H1 (cell line): ENCODE measurements around the gene SHANK1. TPM values are rescaled to one million over a fixed set of nuclear protein-coding genes. Genes with fewer than 3 reads are reported as not detected.

Source experiments
- CTCF ChIA-PET: fragments of 300-600 bp; sonication (Branson Sonifier 250); formaldehyde crosslinking; loops from one replicate; lab custom pipeline; 2021; ENCODE audit not compliant: partially characterized antibody; lab: Charles Lee
- POLR2A ChIA-PET: fragments of 300-600 bp; sonication (Branson Sonifier 250); formaldehyde crosslinking; loops from one replicate; lab custom pipeline; 2021; ENCODE audit warnings: inconsistent platforms; ENCODE audit not compliant: partially characterized antibody; lab: Charles Lee
- DNase-seq, 2 experiments: peaks; one replicate each; pipeline versions ENCODE4 v3.0.0 to v3.0.0-alpha.2; 2010 to 2022; ENCODE audit warnings: low spot score in 2 of 2, low read depth in 1 of 2, mixed read lengths in 1 of 2
- FAIRE-seq: peaks from 2 replicates; lab custom pipeline; 2011; peaks lifted over from hg19 to GRCh38; lab: Jason Lieb, UNC
- H2AFZ ChIP-seq: 2 replicates; pipeline ENCODE4 v1.8.1; 2012; ENCODE audit warnings: low read length, inconsistent platforms
- H2AK5ac ChIP-seq: 2 replicates; pipeline ENCODE4 v1.6.1; 2013; ENCODE audit warnings: low read depth, low read length
- H2BK120ac ChIP-seq: replicated peaks from 2 replicates; pipeline ENCODE3; 2013; ENCODE audit warnings: low read depth, low read length, inconsistent platforms
- H2BK12ac ChIP-seq: 2 replicates; pipeline ENCODE4 v1.6.1; 2013; ENCODE audit warnings: low read depth, low read length
- H2BK15ac ChIP-seq: 2 replicates; pipeline ENCODE4 v1.6.1; 2013; ENCODE audit warnings: low read length
- H2BK20ac ChIP-seq: 2 replicates; pipeline ENCODE4 v1.6.1; 2013; ENCODE audit warnings: low read length
- H2BK5ac ChIP-seq: 2 replicates; pipeline ENCODE4 v1.6.1; 2013; ENCODE audit warnings: low read depth, low read length
- H3K14ac ChIP-seq: 2 replicates; pipeline ENCODE4 v1.6.1; 2013; ENCODE audit warnings: inconsistent platforms; ENCODE audit not compliant: insufficient read length
- H3K18ac ChIP-seq: 2 replicates; pipeline ENCODE4 v1.6.1; 2013; ENCODE audit warnings: low read length; ENCODE audit errors: extremely low read depth
- H3K23ac ChIP-seq: 2 replicates; pipeline ENCODE4 v1.6.1; 2013; ENCODE audit warnings: inconsistent platforms; ENCODE audit not compliant: insufficient read length
- H3K23me2 ChIP-seq: 2 replicates; pipeline ENCODE4 v1.6.1; 2013; ENCODE audit warnings: low read depth, low read length
- H3K27ac ChIP-seq: 2 replicates; pipeline ENCODE4 v1.6.1; 2011; ENCODE audit warnings: low read depth, low read length, inconsistent platforms
- H3K27me3 ChIP-seq, 4 experiments: replicated peaks in 1 of 4; 1 replicate in 1 of 4; 2 replicates in 3 of 4; pipeline versions ENCODE4 v1.6.1 to v1.8.1; 2011 to 2013; ENCODE audit warnings: low read length in 3 of 4, mild to moderate bottlenecking in 3 of 4, inconsistent platforms in 2 of 4, mixed read lengths in 2 of 4, moderate library complexity in 1 of 4; ENCODE audit not compliant: control insufficient read depth in 3 of 4, insufficient read depth in 3 of 4; ENCODE audit errors: extremely low read depth in 1 of 4
- H3K36me3 ChIP-seq, 4 experiments: 2 replicates each; pipeline versions ENCODE4 v1.6.1 to v1.8.1; 2011 to 2013; ENCODE audit warnings: mild to moderate bottlenecking in 4 of 4, low read length in 3 of 4, moderate library complexity in 2 of 4, control low read depth in 1 of 4, inconsistent platforms in 1 of 4; ENCODE audit not compliant: insufficient read depth in 4 of 4, control insufficient read depth in 2 of 4
- H3K4ac ChIP-seq: replicated peaks from 2 replicates; pipeline ENCODE3; 2013; ENCODE audit warnings: low read length, low read depth, mixed read lengths, inconsistent platforms; ENCODE audit not compliant: insufficient read length
- H3K4me1 ChIP-seq, 4 experiments: replicated peaks in 1 of 4; 1 replicate in 1 of 4; 2 replicates in 3 of 4; pipeline versions ENCODE4 v1.6.1 to v1.8.1; 2011 to 2013; ENCODE audit warnings: low read length in 3 of 4, inconsistent platforms in 2 of 4, mixed read lengths in 1 of 4; ENCODE audit not compliant: insufficient read depth in 4 of 4, control insufficient read depth in 3 of 4
- H3K4me2 ChIP-seq, 2 experiments: 2 replicates each; pipeline versions ENCODE4 v1.6.1 to v1.8.1; 2011 to 2013; ENCODE audit warnings: low read depth in 2 of 2, low read length in 2 of 2, control low read depth in 1 of 2, inconsistent platforms in 1 of 2, mild to moderate bottlenecking in 1 of 2; ENCODE audit not compliant: insufficient read depth in 1 of 2
- H3K4me3 ChIP-seq, 4 experiments: fragments of 200-600, 300-600 bp in 1 of 4; sonication (generic), shearing (Covaris generic), sonication (Bioruptor Twin) in 1 of 4; 2 replicates each; pipeline versions ENCODE4 v1.5.1 to v1.8.1; 2011 to 2016; ENCODE audit warnings: low read length in 4 of 4, low read depth in 3 of 4, control low read depth in 2 of 4, inconsistent platforms in 2 of 4, mild to moderate bottlenecking in 2 of 4, mixed read lengths in 1 of 4, moderate library complexity in 1 of 4; ENCODE audit not compliant: insufficient read depth in 2 of 4; ENCODE audit errors: extremely low read depth in 1 of 4
- H3K56ac ChIP-seq: replicated peaks from 2 replicates; pipeline ENCODE3; 2013; ENCODE audit warnings: low read depth, mild to moderate bottlenecking, mixed read lengths, low read length, inconsistent platforms; ENCODE audit not compliant: insufficient read length
- H3K79me1 ChIP-seq: 2 replicates; pipeline ENCODE4 v1.6.1; 2013; ENCODE audit warnings: low read depth, low read length, control low read depth
- H3K79me2 ChIP-seq, 2 experiments: 2 replicates each; pipeline versions ENCODE4 v1.6.1 to v1.8.1; 2012 to 2013; ENCODE audit warnings: low read length in 2 of 2, mild to moderate bottlenecking in 2 of 2, inconsistent platforms in 1 of 2; ENCODE audit not compliant: insufficient read depth in 2 of 2, control insufficient read depth in 1 of 2
- H3K9ac ChIP-seq, 4 experiments: replicated peaks in 1 of 4; 1 replicate in 1 of 4; 2 replicates in 3 of 4; pipeline versions ENCODE4 v1.6.1 to v1.8.1; 2011 to 2013; ENCODE audit warnings: low read depth in 3 of 4, low read length in 3 of 4, control low read depth in 2 of 4, mild to moderate bottlenecking in 2 of 4, moderate library complexity in 2 of 4, inconsistent platforms in 1 of 4; ENCODE audit errors: extremely low read depth in 1 of 4
- H3K9me3 ChIP-seq, 2 experiments: 2 replicates each; pipeline versions ENCODE4 v1.6.1 to v1.8.1; 2012 to 2013; ENCODE audit warnings: mild to moderate bottlenecking in 2 of 2, moderate library complexity in 2 of 2, control low read depth in 1 of 2, inconsistent platforms in 1 of 2, low read depth in 1 of 2, low read length in 1 of 2, mixed read lengths in 1 of 2; ENCODE audit not compliant: insufficient read depth in 2 of 2
- H4K20me1 ChIP-seq, 2 experiments: replicated peaks in 1 of 2; 2 replicates each; pipeline versions ENCODE3 to v1.8.1; 2011 to 2013; ENCODE audit warnings: inconsistent platforms in 2 of 2, low read length in 2 of 2, mild to moderate bottlenecking in 1 of 2; ENCODE audit not compliant: insufficient read depth in 2 of 2, control insufficient read depth in 1 of 2
- H4K5ac ChIP-seq: 2 replicates; pipeline ENCODE4 v1.6.1; 2013; ENCODE audit warnings: low read length, low read depth, mixed read lengths, inconsistent platforms; ENCODE audit not compliant: insufficient read length
- H4K8ac ChIP-seq: 2 replicates; pipeline ENCODE4 v1.8.0; 2013; ENCODE audit warnings: mild to moderate bottlenecking, moderate library complexity, low read length, inconsistent platforms; ENCODE audit not compliant: insufficient read depth; ENCODE audit errors: extremely low read depth
- H4K91ac ChIP-seq: replicated peaks from 2 replicates; pipeline ENCODE3; 2013; ENCODE audit warnings: low read length, mixed read lengths, inconsistent platforms; ENCODE audit not compliant: insufficient read length
- BCL11A ChIP-seq, 2 experiments: IDR thresholded peaks; one replicate each; pipeline ENCODE4 v1.6.1; 2011; ENCODE audit warnings: low read depth in 2 of 2, low read length in 2 of 2, mild to moderate bottlenecking in 2 of 2
- CBX8 ChIP-seq: fragments of 300-800, 300-1000 bp; sonication (generic); IDR thresholded peaks from 2 replicates; pipeline ENCODE4 v1.7.1; 2016; ENCODE audit warnings: low read depth, low read length, borderline replicate concordance
- SIN3A ChIP-seq, 2 experiments: IDR thresholded peaks in 1 of 2; conservative IDR thresholded peaks in 1 of 2; 2 replicates each; pipeline ENCODE4 v1.6.1; 2011 to 2012; ENCODE audit warnings: low read length in 2 of 2, improper control_type of control experiment in 1 of 2, low read depth in 1 of 2, mild to moderate bottlenecking in 1 of 2
- WGBS, 2 experiments: shearing (Covaris generic) in 1 of 2; methylation state at CpG; one replicate each; pipeline versions ENCODE4 v1.1.6 to v1.1.7; 2013 to 2015; ENCODE audit warnings: low lambda C conversion rate in 2 of 2, mixed read lengths in 2 of 2, inconsistent platforms in 1 of 2, low coverage in 1 of 2, missing lambda C conversion rate in 1 of 2; ENCODE audit not compliant: insufficient replicate concordance in 2 of 2, insufficient coverage in 1 of 2, insufficient read length in 1 of 2; ENCODE audit errors: extremely low coverage in 1 of 2, missing lambda C conversion rate in 1 of 2; 5-methylcytosine and 5-hydroxymethylcytosine counted together
- polyA plus RNA-seq, 7 experiments: library from polyadenylated mRNA; depleted of rRNA in 3 of 7; stranded (reverse) in 5 of 7; unstranded in 2 of 7; fragments of >200 nt in 5 of 7; fragments of 200-250 nt in 2 of 7; gene quantifications; 1 replicate in 5 of 7; 2 replicates in 1 of 7; 4 replicates in 1 of 7; pipeline versions ENCODE4 v1.2.1 to v1.2.3, GENCODE V29; 2011 to 2013; ENCODE audit warnings: missing spikeins in 2 of 7, mixed read lengths in 2 of 7
- total RNA-seq: library from RNA; stranded (reverse); fragmentation: NEBNext Ultra II Directional; extraction: Animal tissue kit (Norgen Biotek cat#: 25700); gene quantifications from 2 replicates; pipeline ENCODE4 v1.2.1, GENCODE V29; 2021

The SHANK1 gene
- total and polyA plus RNA-seq, 2 of the 8 experiments (the other 6 are each of a cell fraction or from before 2014, with no cell fraction given): 1.1 to 3.7 TPM

- Histone ChIP-seq H3K9me3 (no peaks in the 10 kb centered on the region), H2BK15ac (no peak overlapping the region), H3K79me1 (no peaks in the 10 kb centered on the region), H4K5ac (no peak overlapping the region), H4K20me1 (no peaks in the 10 kb centered on the region), H3K23ac (no peak overlapping the region), H2BK12ac (no peak overlapping the region), H3K9ac (no peak overlapping the region), H2BK5ac (no peak overlapping the region), H2AFZ (no peak overlapping the region), H3K4ac (no peak overlapping the region), H3K27ac (no peak overlapping the region), H2BK20ac (no peak overlapping the region), H3K14ac (no peak overlapping the region), H3K36me3 (no peaks in the 10 kb centered on the region; a peak in 1 of 8 replicates), H3K56ac (peak overlapping the region; percentile 43), H4K91ac (no peak overlapping the region), H3K4me1 (peaks cover 0 to 5% (median 4%) of the 10 kb centered on the region in 4 experiments; a peak in 6 of 7 replicates), H3K4me3 (no peak overlapping the region), H4K8ac (no peak overlapping the region), H2BK120ac (no peak overlapping the region), H3K79me2 (no peaks in the 10 kb centered on the region), H3K27me3 (peaks cover 0 to 21% (median 12%) of the 10 kb centered on the region in 4 experiments; a peak in 5 of 7 replicates), H3K4me2 (no peak overlapping the region), H2AK5ac (no peak overlapping the region), H3K23me2 (peaks cover 12% of the 10 kb centered on the region; the same call in 1 of the 2 replicates), H3K18ac (no peak overlapping the region)
- CTCF ChIA-PET: interaction anchor here (1.0 kb wide), 1 partner anchor 107 kb away, joined by 3 read pairs; no protein-coding TSS in a partner anchor
- FAIRE-seq (no peak), DNase-seq (no peak)
- WGBS, 2 experiments: 61 to 100% methylated on average over 1 of the region's 1 CpG
- POLR2A ChIA-PET: no interaction called here
- TF ChIP-seq SIN3A (conservative IDR thresholded peaks at IDR 0.05 in 1 of 2, IDR thresholded peaks at IDR 0.05 in 1 of 2; ENCODE audit: low read depth in 1 of 2, low read length in 2 of 2) (no peak), BCL11A (IDR thresholded peaks at IDR 0.05; ENCODE audit: low read depth in 2 of 2, low read length in 2 of 2) (no peak), CBX8 (no peak)
Observed at GRCh38 chr19:50644315-50644915, 75.2 kb downstream of the SHANK1 start.
